ENCODE results near the gene ANXA4. TPM values are rescaled to one million over a fixed set of nuclear protein-coding genes. Genes with fewer than 3 reads are reported as not detected.

ANXA4 gene
- 10 to 100 TPM; 24.8 to 66.4 (median 43.6) TPM for total RNA-seq

- intact Hi-C loops (cut with DNase I) = loop anchor here (10.0 kb wide), 1 partner anchor 343 kb away; the partner anchor contains the start of gene PCBP1
- H3K36me3 ChIP-seq = no peaks in the 10 kb centered on the region
- H3K4me3 ChIP-seq = peak within 1 kb of the TSS; percentile 77 to 98 (median 88)
- WGBS, 2 donors = 3% methylated on average over 23 of the region's 75 CpGs; no CpG with 5 or more reads in 1 of the 2 donors
- DNase-seq = no peak
- peak in 3 of 4 donors; percentile 69 to 88 (median 73) for TF ChIP-seq POLR2A (IDR thresholded peaks at IDR 0.05)
- peak in 2 of 6 experiments; percentile 3 to 7 for TF ChIP-seq CTCF (IDR thresholded peaks at IDR 0.05)
- H3K4me1 ChIP-seq = peaks cover 15 to 71% (median 34%) of the 10 kb centered on the region in 3 donors
- H3K27ac ChIP-seq = peak within 1 kb of the TSS; percentile 96 to 99 (median 98)
- H3K9me3 ChIP-seq = no peaks in the 10 kb centered on the region
- no peaks in the 10 kb centered on the region for H3K27me3 ChIP-seq
Observed at GRCh38 chr2:69741575-69742321, at the start of gene ANXA4. ANXA4 (plus strand) TSS chr2:69742134; CDS start chr2:69781566, 39,432 bp downstream.

- peaks cover 0 to 45% (median 13%) of the 10 kb centered on the region in 3 donors for H3K4me1 ChIP-seq
- no peaks in the 10 kb centered on the region for H3K27me3 ChIP-seq
- H3K4me3 ChIP-seq = no peak overlapping the region
- 78 to 84% methylated on average over 2 of the region's 2 CpGs for WGBS, 2 donors
- H3K36me3 ChIP-seq = no peaks in the 10 kb centered on the region
- no peak for TF ChIP-seq POLR2A (IDR thresholded peaks at IDR 0.05)
- TF ChIP-seq CTCF (IDR thresholded peaks at IDR 0.05) = no peak
- DNase-seq = no peak
- intact Hi-C loops (cut with DNase I) = no loop called here
- H3K9me3 ChIP-seq = no peaks in the 10 kb centered on the region
- peak overlapping the region in 3 of 4 donors; percentile 14 to 32 (median 27) for H3K27ac ChIP-seq
Observed at GRCh38 chr2:69692424-69692823, 49.5 kb upstream of the ANXA4 start.

GRCh38 chr2:69693059-69693774 is 48.7 kb upstream of the ANXA4 start:
- no peaks in the 10 kb centered on the region for H3K27me3 ChIP-seq
- no peak overlapping the region for H3K4me3 ChIP-seq
- no peaks in the 10 kb centered on the region for H3K9me3 ChIP-seq
- intact Hi-C loops (cut with DNase I) = no loop called here
- no peaks in the 10 kb centered on the region for H3K36me3 ChIP-seq
- TF ChIP-seq CTCF (IDR thresholded peaks at IDR 0.05) (no peak), POLR2A (IDR thresholded peaks at IDR 0.05) (no peak)
- WGBS, 2 donors = 70 to 72% methylated on average over 4 of the region's 4 CpGs
- peaks cover 0 to 51% (median 13%) of the 10 kb centered on the region in 3 donors for H3K4me1 ChIP-seq
- no peak for DNase-seq
- H3K27ac ChIP-seq = peak overlapping the region in 1 of 4 donors; percentile 29

GRCh38 chr2:69693775-69694450 is 48.0 kb upstream of the ANXA4 start:
- Histone ChIP-seq H3K9me3 (no peaks in the 10 kb centered on the region), H3K27ac (peak overlapping the region in 2 of 4 donors; percentile 28 to 29), H3K4me1 (peaks cover 0 to 51% (median 13%) of the 10 kb centered on the region in 3 donors), H3K4me3 (no peak overlapping the region), H3K36me3 (no peaks in the 10 kb centered on the region), H3K27me3 (no peaks in the 10 kb centered on the region)
- WGBS, 2 donors = 67 to 76% methylated on average over 6 of the region's 6 CpGs
- no peak for TF ChIP-seq CTCF (IDR thresholded peaks at IDR 0.05)
- TF ChIP-seq POLR2A (IDR thresholded peaks at IDR 0.05) = no peak
- intact Hi-C loops (cut with DNase I) = no loop called here
- no peak for DNase-seq

Data from esophagus squamous epithelium (tissue), 5 donors.